ENCODE data around the gene ZFR2.

- TF ChIP-seq CTCF (IDR thresholded peaks at IDR 0.05) (no peak), POLR2A (IDR thresholded peaks at IDR 0.05) (no peak)
These were observed 107.9 kb downstream of the ZFR2 start for GRCh38 chr19:3760871-3761361.
